IMR-90 (cell line): ENCODE measurements around the gene POLR2E. TPM values are rescaled to one million over a fixed set of nuclear protein-coding genes. Genes with fewer than 3 reads are reported as not detected.

Experiments used
- ATAC-seq: fragments of 200-7000 bp; cut with Tn5 transposase; 2 replicates; pipeline ENCODE4 v1.9.1; 2020; ENCODE audit warnings: low read depth, mild to moderate bottlenecking, moderate library complexity
- BruUV-seq: library from RNA; stranded (reverse); fragments of 400-500 nt; replicated peaks from 2 replicates; lab custom pipeline; 2021; lab: Mats Ljungman, UMichigan
- CTCF ChIA-PET: fragments of 300-600 bp; formaldehyde crosslinking; extraction: SDS; loops from one replicate; lab custom pipeline; 2021; ENCODE audit warnings: antibody characterized with exemption; lab: Yijun Ruan, JAX
- POLR2A ChIA-PET: fragments of 300-600 bp; sonication (Branson Sonifier 250); formaldehyde crosslinking; loops from one replicate; lab custom pipeline; 2022; ENCODE audit warnings: antibody characterized with exemption; ENCODE audit not compliant: unreplicated experiment; lab: Charles Lee
- DNase-seq: peaks from one replicate; pipeline ENCODE4 v3.0.0; 2013
- H2AFZ ChIP-seq: replicated peaks from 2 replicates; pipeline ENCODE3; 2013; ENCODE audit warnings: low read length, mild to moderate bottlenecking; ENCODE audit not compliant: poor library complexity
- H2AK5ac ChIP-seq: 2 replicates; pipeline ENCODE4 v1.6.1; 2013; ENCODE audit warnings: low read depth, low read length, inconsistent platforms
- H2AK9ac ChIP-seq: replicated peaks from 2 replicates; pipeline ENCODE3; 2013; ENCODE audit warnings: mild to moderate bottlenecking, low read depth, low read length, moderate library complexity; ENCODE audit not compliant: poor library complexity
- H2BK120ac ChIP-seq: 2 replicates; pipeline ENCODE4 v1.6.1; 2013; ENCODE audit warnings: low read depth, low read length, inconsistent platforms
- H2BK15ac ChIP-seq: 3 replicates; pipeline ENCODE4 v1.6.1; 2013; ENCODE audit warnings: low read depth, low read length, inconsistent platforms
- H2BK20ac ChIP-seq: 2 replicates; pipeline ENCODE4 v1.6.1; 2013; ENCODE audit warnings: low read depth, mild to moderate bottlenecking, inconsistent platforms, low read length, moderate library complexity
- H2BK5ac ChIP-seq: 2 replicates; pipeline ENCODE4 v1.6.1; 2013; ENCODE audit warnings: mild to moderate bottlenecking, low read depth, low read length, inconsistent platforms; ENCODE audit not compliant: poor library complexity, severe bottlenecking
- H3K14ac ChIP-seq: replicated peaks from 2 replicates; pipeline ENCODE4 v1.6.1; 2013; ENCODE audit warnings: low read depth, low read length, inconsistent platforms
- H3K18ac ChIP-seq: 2 replicates; pipeline ENCODE4 v1.6.1; 2013; ENCODE audit warnings: low read depth, low read length, control low read depth
- H3K23ac ChIP-seq: 2 replicates; pipeline ENCODE4 v1.6.1; 2013; ENCODE audit warnings: low read depth, low read length, inconsistent platforms
- H3K27ac ChIP-seq: 2 replicates; pipeline ENCODE4 v1.5.1; 2013; ENCODE audit warnings: mild to moderate bottlenecking, control low read depth, low read length; ENCODE audit not compliant: insufficient read depth
- H3K27me3 ChIP-seq: 2 replicates; pipeline ENCODE4 v1.6.1; 2013; ENCODE audit warnings: low read length; ENCODE audit not compliant: control insufficient read depth, insufficient read depth
- H3K36me3 ChIP-seq: 2 replicates; pipeline ENCODE4 v1.6.1; 2013; ENCODE audit warnings: low read length, mixed read lengths; ENCODE audit not compliant: control insufficient read depth, insufficient read depth
- H3K4ac ChIP-seq: 2 replicates; pipeline ENCODE4 v1.6.1; 2013; ENCODE audit warnings: low read depth, low read length, inconsistent platforms
- H3K4me1 ChIP-seq: 2 replicates; pipeline ENCODE4 v1.6.1; 2013; ENCODE audit warnings: low read length, mixed read lengths; ENCODE audit not compliant: control insufficient read depth, insufficient read depth
- H3K4me2 ChIP-seq: 2 replicates; pipeline ENCODE4 v1.6.1; 2013; ENCODE audit warnings: low read depth, mild to moderate bottlenecking, control low read depth, low read length, moderate library complexity
- H3K4me3 ChIP-seq: 2 replicates; pipeline ENCODE4 v1.5.1; 2013; ENCODE audit warnings: low read depth, mild to moderate bottlenecking, control low read depth, low read length, moderate library complexity; ENCODE audit not compliant: insufficient read depth
- H3K56ac ChIP-seq: 2 replicates; pipeline ENCODE4 v1.6.1; 2013; ENCODE audit warnings: low read length, inconsistent platforms; ENCODE audit not compliant: insufficient read depth; ENCODE audit errors: extremely low read depth
- H3K79me1 ChIP-seq, 2 experiments: 2 replicates each; pipeline ENCODE4 v1.6.1; 2013; ENCODE audit warnings: low read length in 2 of 2, inconsistent platforms in 1 of 2, low read depth in 1 of 2
- H3K9ac ChIP-seq: 2 replicates; pipeline ENCODE4 v1.6.1; 2013; ENCODE audit warnings: low read depth, low read length, control low read depth
- H3K9me1 ChIP-seq: 2 replicates; pipeline ENCODE4 v1.6.1; 2013; ENCODE audit warnings: low read length, inconsistent platforms; ENCODE audit not compliant: insufficient read depth
- H3K9me3 ChIP-seq: 2 replicates; pipeline ENCODE4 v1.6.1; 2013; ENCODE audit warnings: low read length; ENCODE audit not compliant: control insufficient read depth, insufficient read depth
- H4K20me1 ChIP-seq: 2 replicates; pipeline ENCODE4 v1.6.1; 2013; ENCODE audit warnings: low read length, inconsistent platforms; ENCODE audit not compliant: insufficient read depth
- H4K5ac ChIP-seq: 2 replicates; pipeline ENCODE4 v1.6.1; 2013; ENCODE audit warnings: mild to moderate bottlenecking, low read depth, low read length, control low read depth
- H4K8ac ChIP-seq, 2 experiments: 2 replicates each; pipeline ENCODE4 v1.6.1; 2013; ENCODE audit warnings: low read depth in 2 of 2, low read length in 2 of 2, control low read depth in 1 of 2, inconsistent platforms in 1 of 2
- H4K91ac ChIP-seq: 2 replicates; pipeline ENCODE4 v1.6.1; 2013; ENCODE audit warnings: low read depth, low read length, inconsistent platforms; ENCODE audit not compliant: insufficient read depth
- BHLHE40 ChIP-seq: fragments of 150-350 bp; IDR thresholded peaks from 2 replicates; pipeline ENCODE4 v1.6.1; 2016; ENCODE audit warnings: mild to moderate bottlenecking, low read depth, low read length
- CHD1 ChIP-seq: IDR thresholded peaks from 2 replicates; pipeline ENCODE4 v1.6.1; 2012; ENCODE audit warnings: low read depth, low read length, improper control_type of control experiment
- CTCF ChIP-seq: conservative IDR thresholded peaks from 2 replicates; pipeline ENCODE4 v1.5.1; 2012; ENCODE audit warnings: mild to moderate bottlenecking, low read depth, low read length, improper control_type of control experiment
- ELK1 ChIP-seq: fragments of 150-350 bp; IDR thresholded peaks from 2 replicates; pipeline ENCODE4 v1.6.1; 2016; ENCODE audit warnings: low read depth, mild to moderate bottlenecking, low read length, moderate library complexity, borderline replicate concordance
- MAFK ChIP-seq: IDR thresholded peaks from 2 replicates; pipeline ENCODE4 v1.6.1; 2012; ENCODE audit warnings: low read depth, low read length, improper control_type of control experiment
- MXI1 ChIP-seq: IDR thresholded peaks from 2 replicates; pipeline ENCODE4 v1.6.1; 2012; ENCODE audit warnings: low read depth, mild to moderate bottlenecking, low read length, moderate library complexity, borderline replicate concordance
- NFE2L2 ChIP-seq: fragments of 150-350 bp; IDR thresholded peaks from 2 replicates; pipeline ENCODE4 v1.6.1; 2016; ENCODE audit warnings: low read depth, mild to moderate bottlenecking, low read length
- POLR2A ChIP-seq: IDR thresholded peaks from 2 replicates; pipeline ENCODE4 v1.6.1; 2012; ENCODE audit warnings: mild to moderate bottlenecking, low read depth, low read length
- RCOR1 ChIP-seq: IDR thresholded peaks from 2 replicates; pipeline ENCODE4 v1.6.1; 2012; ENCODE audit warnings: mild to moderate bottlenecking, low read length, improper control_type of control experiment; ENCODE audit not compliant: insufficient replicate concordance
- RFX5 ChIP-seq: IDR thresholded peaks from 2 replicates; pipeline ENCODE4 v1.8.0; 2012; ENCODE audit warnings: low read depth, mild to moderate bottlenecking, low read length, moderate library complexity
- SMC3 ChIP-seq: fragments of 150-350 bp; IDR thresholded peaks from 2 replicates; pipeline ENCODE4 v1.6.1; 2016; ENCODE audit warnings: low read depth, mild to moderate bottlenecking, antibody characterized with exemption, low read length, moderate library complexity
- WGBS, 2 experiments: methylation state at CpG; one replicate each; pipeline versions ENCODE4 v1.1.5 to v1.1.7; 2013; ENCODE audit warnings: missing lambda C conversion rate in 2 of 2; ENCODE audit not compliant: insufficient read length in 1 of 2; ENCODE audit errors: extremely low coverage in 2 of 2; 5-methylcytosine and 5-hydroxymethylcytosine counted together
- dilution Hi-C: fragments of 300-500 bp; cut with HindIII; formaldehyde crosslinking; loops from one replicate; pipeline ENCODE4 v1.14.3; 2018; ENCODE audit warnings: low sequenced_read_pairs; ENCODE audit not compliant: unreplicated experiment
- in situ Hi-C: fragments of 300-500 bp; cut with MboI; formaldehyde crosslinking; loops from 3 replicates; pipeline ENCODE4 v1.14.3; 2019; ENCODE audit warnings: low sequenced_read_pairs, inconsistent platforms, mixed read lengths
- intact Hi-C: fragments of 100-400 bp; cut with micrococcal nuclease; formaldehyde crosslinking; loops from 2 replicates; pipeline ENCODE4 v1.10.0; 2022
- polyA plus RNA-seq, 3 experiments: library from polyadenylated mRNA; depleted of rRNA; stranded (reverse); fragments of >200 nt; gene quantifications; 2 replicates each; pipeline ENCODE4 v1.2.3, GENCODE V29; 2012; ENCODE audit warnings: low replicate concordance in 1 of 3
- total RNA-seq: library from RNA; depleted of rRNA; stranded (reverse); fragments of >200 nt; gene quantifications from 2 replicates; pipeline ENCODE4 v1.2.3, GENCODE V29; 2012

POLR2E gene
- total and polyA plus RNA-seq, 2 of the 4 experiments (the other 2 are of a cell fraction): 294 to 391 TPM

GRCh38 chr19:1037621-1038064 lies 57.5 kb downstream of the POLR2E start:
- dilution Hi-C loops (no loop called here), in situ Hi-C loops (no loop called here), intact Hi-C loops (no loop called here)
- CTCF ChIA-PET: no interaction called here
- no peak for DNase-seq
- no TSS peak for BruUV-seq
- H4K91ac ChIP-seq: no peak overlapping the region
- peaks cover 7% of the 10 kb centered on the region; the same call in 1 of the 2 replicates for H3K4me1 ChIP-seq
- TF ChIP-seq MAFK: no peak
- no peak for TF ChIP-seq CTCF
- TF ChIP-seq NFE2L2: no peak
- TF ChIP-seq MXI1: no peak
- no peak for TF ChIP-seq BHLHE40
- no peak for TF ChIP-seq ELK1
- TF ChIP-seq RCOR1: no peak
- TF ChIP-seq CHD1: no peak
- TF ChIP-seq POLR2A: no peak
- no peak for TF ChIP-seq SMC3
- no peak for TF ChIP-seq RFX5
- POLR2A ChIA-PET: interaction anchor here (0.9 kb wide), 1 partner anchor 231 kb away, joined by 3 read pairs; no protein-coding TSS in a partner anchor
- no peak overlapping the region for H3K9ac ChIP-seq
- H2AK5ac ChIP-seq: no peak overlapping the region
- peaks cover 58% of the 10 kb centered on the region for H4K20me1 ChIP-seq
- peaks cover 6 to 34% of the 10 kb centered on the region in 2 experiments; a peak in 3 of 4 replicates for H3K79me1 ChIP-seq
- no peak overlapping the region for H4K8ac ChIP-seq
- H3K14ac ChIP-seq: no peak overlapping the region
- H2AK9ac ChIP-seq: no peak overlapping the region
- H3K9me3 ChIP-seq: no peaks in the 10 kb centered on the region
- H3K23ac ChIP-seq: no peak overlapping the region
- no peak overlapping the region for H2BK20ac ChIP-seq
- ATAC-seq: no peak
- H3K36me3 ChIP-seq: peaks cover 42% of the 10 kb centered on the region
- H2AFZ ChIP-seq: no peak overlapping the region
- H4K5ac ChIP-seq: no peak overlapping the region
- no peak overlapping the region for H3K4me2 ChIP-seq
- no peak overlapping the region for H3K56ac ChIP-seq
- H2BK15ac ChIP-seq: no peak overlapping the region
- no peaks in the 10 kb centered on the region for H3K27me3 ChIP-seq
- WGBS, 2 experiments: 97% methylated on average over 5 of the region's 22 CpGs; no CpG with 5 or more reads in 1 of the 2 experiments
- no peak overlapping the region for H3K18ac ChIP-seq
- no peak overlapping the region for H2BK120ac ChIP-seq
- no peaks in the 10 kb centered on the region for H3K9me1 ChIP-seq
- H3K27ac ChIP-seq: no peak overlapping the region
- no peak overlapping the region for H3K4ac ChIP-seq
- H3K4me3 ChIP-seq: no peak overlapping the region
- peak overlapping the region; percentile 16 for H2BK5ac ChIP-seq
